ENCODE measurements around the gene ERGIC1.

The ERGIC1 gene

GRCh38 chr5:172800088-172800551 lies 33.9 kb upstream of the ERGIC1 start:
- Histone ChIP-seq H3K4me3 (ENCODE audit: low read length, poor library complexity, severe bottlenecking) (no peak overlapping the region), H3K27me3 (ENCODE audit: insufficient read depth, low read length, poor library complexity, severe bottlenecking) (no peaks in the 10 kb centered on the region), H3K9me2 (replicated peaks; ENCODE audit: low read depth, low read length) (no peaks in the 10 kb centered on the region), H3K4me2 (ENCODE audit: low read depth, low read length, poor library complexity, severe bottlenecking) (no peak overlapping the region), H3K79me2 (ENCODE audit: insufficient read depth, low read length) (no peaks in the 10 kb centered on the region), H3K4me1 (ENCODE audit: insufficient read depth, low read length, poor library complexity, severe bottlenecking) (peaks cover 10% of the 10 kb centered on the region), H3K36me3 (ENCODE audit: insufficient read depth, low read length) (no peaks in the 10 kb centered on the region), H3F3A (ENCODE audit: low read depth) (no peaks in the 10 kb centered on the region), H3K9ac (ENCODE audit: low read depth, low read length, poor library complexity, severe bottlenecking) (no peak overlapping the region), H2AFZ (ENCODE audit: low read length) (no peak overlapping the region), H3K9me3 (ENCODE audit: insufficient read depth, low read depth, low read length) (no peaks in the 10 kb centered on the region), H4K20me1 (ENCODE audit: insufficient read depth, low read length, poor library complexity, severe bottlenecking) (no peaks in the 10 kb centered on the region)
- TF ChIP-seq EZH2phosphoT487 (IDR thresholded peaks at IDR 0.05; ENCODE audit: borderline replicate concordance) (no peak), CTCF (conservative IDR thresholded peaks at IDR 0.05; ENCODE audit: low read length) (no peak)

GRCh38 chr5:172801179-172801671 lies 32.8 kb upstream of the ERGIC1 start:
- Histone ChIP-seq H3K4me2 (ENCODE audit: low read depth, low read length, poor library complexity, severe bottlenecking) (no peak overlapping the region), H3K9ac (ENCODE audit: low read depth, low read length, poor library complexity, severe bottlenecking) (no peak overlapping the region), H3K4me1 (ENCODE audit: insufficient read depth, low read length, poor library complexity, severe bottlenecking) (peaks cover 10% of the 10 kb centered on the region), H3K79me2 (ENCODE audit: insufficient read depth, low read length) (no peaks in the 10 kb centered on the region), H3K36me3 (ENCODE audit: insufficient read depth, low read length) (no peaks in the 10 kb centered on the region), H3K9me2 (replicated peaks; ENCODE audit: low read depth, low read length) (no peaks in the 10 kb centered on the region), H4K20me1 (ENCODE audit: insufficient read depth, low read length, poor library complexity, severe bottlenecking) (no peaks in the 10 kb centered on the region), H3K27me3 (ENCODE audit: insufficient read depth, low read length, poor library complexity, severe bottlenecking) (no peaks in the 10 kb centered on the region), H3F3A (ENCODE audit: low read depth) (no peaks in the 10 kb centered on the region), H3K4me3 (ENCODE audit: low read length, poor library complexity, severe bottlenecking) (no peak overlapping the region), H2AFZ (ENCODE audit: low read length) (no peak overlapping the region), H3K9me3 (ENCODE audit: insufficient read depth, low read depth, low read length) (no peaks in the 10 kb centered on the region)
- TF ChIP-seq EZH2phosphoT487 (IDR thresholded peaks at IDR 0.05; ENCODE audit: borderline replicate concordance) = no peak

- Histone ChIP-seq H3K4me2 (ENCODE audit: low read depth, low read length, poor library complexity, severe bottlenecking) (no peak overlapping the region), H2AFZ (ENCODE audit: low read length) (no peak overlapping the region), H3K9me3 (ENCODE audit: insufficient read depth, low read depth, low read length) (no peaks in the 10 kb centered on the region), H3K4me1 (ENCODE audit: insufficient read depth, low read length, poor library complexity, severe bottlenecking) (peaks cover 10% of the 10 kb centered on the region), H3K9me2 (replicated peaks; ENCODE audit: low read depth, low read length) (no peaks in the 10 kb centered on the region), H3K9ac (ENCODE audit: low read depth, low read length, poor library complexity, severe bottlenecking) (no peak overlapping the region), H3K27me3 (ENCODE audit: insufficient read depth, low read length, poor library complexity, severe bottlenecking) (no peaks in the 10 kb centered on the region), H4K20me1 (ENCODE audit: insufficient read depth, low read length, poor library complexity, severe bottlenecking) (no peaks in the 10 kb centered on the region), H3K4me3 (ENCODE audit: low read length, poor library complexity, severe bottlenecking) (no peak overlapping the region), H3F3A (ENCODE audit: low read depth) (no peaks in the 10 kb centered on the region), H3K36me3 (ENCODE audit: insufficient read depth, low read length) (no peaks in the 10 kb centered on the region), H3K79me2 (ENCODE audit: insufficient read depth, low read length) (no peaks in the 10 kb centered on the region)
- no peak for TF ChIP-seq EZH2phosphoT487 (IDR thresholded peaks at IDR 0.05; ENCODE audit: borderline replicate concordance)
- TF ChIP-seq CTCF (conservative IDR thresholded peaks at IDR 0.05; ENCODE audit: low read length) = no peak
Measured at GRCh38 chr5:172802112-172802511, 31.9 kb upstream of the ERGIC1 start.

GRCh38 chr5:172802567-172803176 lies 31.4 kb upstream of the ERGIC1 start:
- Histone ChIP-seq H3K9me2 (replicated peaks; ENCODE audit: low read depth, low read length) (no peaks in the 10 kb centered on the region), H3K79me2 (ENCODE audit: insufficient read depth, low read length) (no peaks in the 10 kb centered on the region), H3K9ac (ENCODE audit: low read depth, low read length, poor library complexity, severe bottlenecking) (no peak overlapping the region), H2AFZ (ENCODE audit: low read length) (no peak overlapping the region), H3F3A (ENCODE audit: low read depth) (no peaks in the 10 kb centered on the region), H3K27me3 (ENCODE audit: insufficient read depth, low read length, poor library complexity, severe bottlenecking) (no peaks in the 10 kb centered on the region), H3K4me1 (ENCODE audit: insufficient read depth, low read length, poor library complexity, severe bottlenecking) (peaks cover 10% of the 10 kb centered on the region), H4K20me1 (ENCODE audit: insufficient read depth, low read length, poor library complexity, severe bottlenecking) (no peaks in the 10 kb centered on the region), H3K36me3 (ENCODE audit: insufficient read depth, low read length) (no peaks in the 10 kb centered on the region), H3K4me2 (ENCODE audit: low read depth, low read length, poor library complexity, severe bottlenecking) (no peak overlapping the region), H3K4me3 (ENCODE audit: low read length, poor library complexity, severe bottlenecking) (no peak overlapping the region), H3K9me3 (ENCODE audit: insufficient read depth, low read depth, low read length) (no peaks in the 10 kb centered on the region)
- no peak for TF ChIP-seq EZH2phosphoT487 (IDR thresholded peaks at IDR 0.05; ENCODE audit: borderline replicate concordance)
- TF ChIP-seq CTCF (conservative IDR thresholded peaks at IDR 0.05; ENCODE audit: low read length) = no peak
